IMR-90 (cell line): ENCODE data around the gene DPYSL3.
A peak's percentile ranks its signal among the peaks of the same experiment; 100 is the strongest.

Source experiments
- BHLHE40 ChIP-seq: fragments of 150-350 bp; IDR thresholded peaks from 2 replicates; pipeline ENCODE4 v1.6.1; 2016; ENCODE audit warnings: mild to moderate bottlenecking, low read depth, low read length
- CEBPB ChIP-seq: IDR thresholded peaks from 2 replicates; pipeline ENCODE4 v1.6.1; 2012; ENCODE audit warnings: low read depth, low read length, improper control_type of control experiment
- ELK1 ChIP-seq: fragments of 150-350 bp; IDR thresholded peaks from 2 replicates; pipeline ENCODE4 v1.6.1; 2016; ENCODE audit warnings: low read depth, mild to moderate bottlenecking, low read length, moderate library complexity, borderline replicate concordance
- FOS ChIP-seq: fragments of 150-350 bp; IDR thresholded peaks from 2 replicates; pipeline ENCODE4 v1.6.1; 2016; ENCODE audit warnings: low read depth, low read length
- MAFK ChIP-seq: IDR thresholded peaks from 2 replicates; pipeline ENCODE4 v1.6.1; 2012; ENCODE audit warnings: low read depth, low read length, improper control_type of control experiment
- POLR2A ChIP-seq: IDR thresholded peaks from 2 replicates; pipeline ENCODE4 v1.6.1; 2012; ENCODE audit warnings: mild to moderate bottlenecking, low read depth, low read length
- RAD21 ChIP-seq: IDR thresholded peaks from 2 replicates; pipeline ENCODE4 v1.6.1; 2012; ENCODE audit warnings: low read length, improper control_type of control experiment
- RCOR1 ChIP-seq: IDR thresholded peaks from 2 replicates; pipeline ENCODE4 v1.6.1; 2012; ENCODE audit warnings: mild to moderate bottlenecking, low read length, improper control_type of control experiment; ENCODE audit not compliant: insufficient replicate concordance
- RFX5 ChIP-seq: IDR thresholded peaks from 2 replicates; pipeline ENCODE4 v1.8.0; 2012; ENCODE audit warnings: low read depth, mild to moderate bottlenecking, low read length, moderate library complexity
- TF ChIP-seq, protein P1 (sequence below): conservative IDR thresholded peaks from 2 replicates; pipeline ENCODE4 v1.5.1; 2012; ENCODE audit warnings: mild to moderate bottlenecking, low read depth, low read length, improper control_type of control experiment

DNA sequence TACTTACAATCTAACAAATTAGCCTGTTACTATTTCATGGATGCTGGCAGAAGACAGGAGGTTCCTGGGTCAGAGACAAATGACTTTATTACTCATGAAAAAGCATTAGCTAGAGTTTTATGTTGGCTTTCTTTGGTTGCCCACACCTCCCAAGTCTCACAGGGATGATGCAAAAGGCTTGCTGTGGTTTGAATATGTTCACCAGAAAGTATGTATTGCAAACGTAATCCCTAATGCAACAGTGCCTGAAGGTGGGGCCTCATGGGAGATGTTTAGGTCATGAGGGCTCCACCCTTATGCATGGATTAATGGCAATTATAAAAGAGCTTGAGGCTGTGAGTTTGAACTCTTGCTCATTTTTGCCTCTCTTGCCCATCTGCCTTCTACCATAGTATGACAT is 28.5 kb downstream of the DPYSL3 start:
- TF ChIP-seq, protein P1, sequence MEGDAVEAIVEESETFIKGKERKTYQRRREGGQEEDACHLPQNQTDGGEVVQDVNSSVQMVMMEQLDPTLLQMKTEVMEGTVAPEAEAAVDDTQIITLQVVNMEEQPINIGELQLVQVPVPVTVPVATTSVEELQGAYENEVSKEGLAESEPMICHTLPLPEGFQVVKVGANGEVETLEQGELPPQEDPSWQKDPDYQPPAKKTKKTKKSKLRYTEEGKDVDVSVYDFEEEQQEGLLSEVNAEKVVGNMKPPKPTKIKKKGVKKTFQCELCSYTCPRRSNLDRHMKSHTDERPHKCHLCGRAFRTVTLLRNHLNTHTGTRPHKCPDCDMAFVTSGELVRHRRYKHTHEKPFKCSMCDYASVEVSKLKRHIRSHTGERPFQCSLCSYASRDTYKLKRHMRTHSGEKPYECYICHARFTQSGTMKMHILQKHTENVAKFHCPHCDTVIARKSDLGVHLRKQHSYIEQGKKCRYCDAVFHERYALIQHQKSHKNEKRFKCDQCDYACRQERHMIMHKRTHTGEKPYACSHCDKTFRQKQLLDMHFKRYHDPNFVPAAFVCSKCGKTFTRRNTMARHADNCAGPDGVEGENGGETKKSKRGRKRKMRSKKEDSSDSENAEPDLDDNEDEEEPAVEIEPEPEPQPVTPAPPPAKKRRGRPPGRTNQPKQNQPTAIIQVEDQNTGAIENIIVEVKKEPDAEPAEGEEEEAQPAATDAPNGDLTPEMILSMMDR, result no peak
- TF ChIP-seq FOS (no peak), POLR2A (no peak), RFX5 (no peak), RAD21 (no peak), RCOR1 (no peak), BHLHE40 (no peak), MAFK (no peak), CEBPB (peak; percentile 88), ELK1 (no peak)
